Measurements from ENCODE around the gene SNX6. TPM values are rescaled to one million over a fixed set of nuclear protein-coding genes. Genes with fewer than 3 reads are reported as not detected.

SNX6 gene
- total and polyA plus RNA-seq, 9 of the 15 experiments (the other 6 are each of a cell fraction or from before 2014, with no cell fraction given), result 34.6 to 111 (median 57.5) TPM

GRCh38 chr14:34569750-34570149 lies 60.2 kb downstream of the SNX6 start:
- no peaks in the 10 kb centered on the region for H3K4me1 ChIP-seq (replicated peaks in 1 of 2; ENCODE audit: control insufficient read depth in 2 of 2, insufficient read depth in 2 of 2, low read length in 2 of 2)
- no TSS peak for BruUV-seq (replicated peaks)
- intact Hi-C loops (cut with micrococcal nuclease), result no loop called here
- in situ Hi-C loops (cut with MboI), result no loop called here
- POLR2A ChIA-PET, result interaction anchor here (0.7 kb wide), 1 partner anchor 42 kb away, joined by 3 read pairs; no protein-coding TSS in a partner anchor
- CTCF ChIA-PET (ENCODE audit: low intra/inter-chr PET ratio), result no interaction called here
- H3K9ac ChIP-seq (ENCODE audit: insufficient read depth in 1 of 2, low read depth in 2 of 2, low read length in 2 of 2), result no peak overlapping the region
- H3K36me3 ChIP-seq (ENCODE audit: control insufficient read depth, insufficient read depth, low read length), result peaks cover 50% of the 10 kb centered on the region; the same call in 1 of the 3 replicates
- DNase-seq (ENCODE audit: extremely low read depth in 1 of 4, low spot score in 3 of 4), result no peak
- no peak overlapping the region for H3K4me2 ChIP-seq (ENCODE audit: insufficient read depth, low read length)
- no peaks in the 10 kb centered on the region for H3K79me2 ChIP-seq (ENCODE audit: control insufficient read depth, insufficient read depth, low read length)
- no peak overlapping the region for H3K27ac ChIP-seq (ENCODE audit: extremely low read depth, low read depth, low read length)
- H3K27me3 ChIP-seq (ENCODE audit: control insufficient read depth in 2 of 2, insufficient read depth in 2 of 2, low read length in 2 of 2), result no peaks in the 10 kb centered on the region
- FAIRE-seq, result no peak
- TF ChIP-seq ZNF407 (IDR thresholded peaks at IDR 0.05; ENCODE audit: low read depth) (no peak), KLF10 (CRISPR knock-in tag; IDR thresholded peaks at IDR 0.05) (no peak), NELFE (IDR thresholded peaks at IDR 0.05; ENCODE audit: insufficient read depth, insufficient read length) (no peak), BRD4 (IDR thresholded peaks at IDR 0.05) (no peak)
- no peak overlapping the region for H3K4me3 ChIP-seq
- H2AFZ ChIP-seq (ENCODE audit: low read depth, low read length), result no peak overlapping the region
- ATAC-seq, result no peak
- H3K9me3 ChIP-seq (replicated peaks; ENCODE audit: control insufficient read depth, insufficient read depth, low read depth, low read length), result no peaks in the 10 kb centered on the region
- H4K20me1 ChIP-seq (replicated peaks; ENCODE audit: control insufficient read depth, insufficient read depth, low read length), result no peaks in the 10 kb centered on the region
- 100% methylated on average over 1 of the region's 4 CpGs for WGBS (ENCODE audit: insufficient coverage, low coverage, missing lambda C conversion rate)
- H3K9me1 ChIP-seq (ENCODE audit: control insufficient read depth, insufficient read depth, low read length), result no peaks in the 10 kb centered on the region

All from K562 (cell line).